ENCODE data around the gene POU4F3. TPM values are rescaled to one million over a fixed set of nuclear protein-coding genes. Genes with fewer than 3 reads are reported as not detected.
"Not testable (repeated sequence)": the region's sequence is repeated elsewhere in the genome, so short reads cannot be mapped to it uniquely, and the experiment has no call there.

The POU4F3 gene
- total RNA-seq, result under 1 TPM in 1 of 4 donors, not detected in 3; 0.19 TPM

- H3K27me3 ChIP-seq, result peaks cover 98% of the 10 kb centered on the region
- DNase-seq (ENCODE audit: low spot score in 2 of 2), result no peak
- TF ChIP-seq POLR2A (IDR thresholded peaks at IDR 0.05) (no peak), EP300 (IDR thresholded peaks at IDR 0.05) (no peak), POLR2AphosphoS5 (IDR thresholded peaks at IDR 0.05) (no peak), CTCF (IDR thresholded peaks at IDR 0.05) (no peak)
These were observed at the start of gene POU4F3 for GRCh38 chr5:146338774-146339714. Gene POU4F3 (plus strand): TSS chr5:146338839. CDS start chr5:146339113, 274 bp downstream.

GRCh38 chr5:146290318-146290717 is 48.3 kb upstream of the POU4F3 start:
- Histone ChIP-seq H3K27ac (no peak overlapping the region), H3K36me3 (peaks cover 21% of the 10 kb centered on the region), H3K27me3 (no peaks in the 10 kb centered on the region), H3K9me3 (no peaks in the 10 kb centered on the region), H3K4me1 (no peaks in the 10 kb centered on the region), H3K4me3 (no peak overlapping the region)
- 98% methylated on average over 2 of the region's 2 CpGs for WGBS
- TF ChIP-seq POLR2A (IDR thresholded peaks at IDR 0.05) (no peak), POLR2AphosphoS5 (IDR thresholded peaks at IDR 0.05) (no peak), EP300 (IDR thresholded peaks at IDR 0.05) (no peak), CTCF (IDR thresholded peaks at IDR 0.05) (no peak)
- DNase-seq (ENCODE audit: low spot score in 2 of 2), result no peak

More at GRCh38 chr5:146338774-146339714, at the start of gene POU4F3:
- Histone ChIP-seq H3K27ac (no peak within 1 kb of the TSS), H3K9me3 (no peaks in the 10 kb centered on the region), H3K4me3 (no peak within 1 kb of the TSS), H3K36me3 (no peaks in the 10 kb centered on the region), H3K4me1 (peaks cover 5% of the 10 kb centered on the region)
- WGBS, result 4% methylated on average over 38 of the region's 70 CpGs

- H3K4me1 ChIP-seq, result no peaks in the 10 kb centered on the region
- no peak for DNase-seq (ENCODE audit: low spot score in 2 of 2)
- 22% methylated on average over 5 of the region's 5 CpGs for WGBS
- H3K4me3 ChIP-seq, result no peak overlapping the region
- H3K27ac ChIP-seq, result no peak overlapping the region
- H3K9me3 ChIP-seq, result no peaks in the 10 kb centered on the region
- H3K36me3 ChIP-seq, result peaks cover 11% of the 10 kb centered on the region
- no peaks in the 10 kb centered on the region for H3K27me3 ChIP-seq
- TF ChIP-seq POLR2A (IDR thresholded peaks at IDR 0.05), result no peak
- TF ChIP-seq CTCF (IDR thresholded peaks at IDR 0.05), result peak; percentile 17 to 40
These were observed 47.1 kb upstream of the POU4F3 start for GRCh38 chr5:146291421-146292074.

GRCh38 chr5:146296245-146296644 is 42.4 kb upstream of the POU4F3 start:
- Histone ChIP-seq H3K4me3 (no peak overlapping the region), H3K9me3 (no peaks in the 10 kb centered on the region), H3K4me1 (no peaks in the 10 kb centered on the region), H3K36me3 (no peaks in the 10 kb centered on the region), H3K27ac (no peak overlapping the region), H3K27me3 (no peaks in the 10 kb centered on the region)
- DNase-seq (ENCODE audit: low spot score in 2 of 2), result no peak
- TF ChIP-seq CTCF (IDR thresholded peaks at IDR 0.05), result no peak
- no peak for TF ChIP-seq POLR2A (IDR thresholded peaks at IDR 0.05)
- no peak for TF ChIP-seq POLR2AphosphoS5 (IDR thresholded peaks at IDR 0.05)
- TF ChIP-seq EP300 (IDR thresholded peaks at IDR 0.05), result no peak
- 78% methylated on average over 7 of the region's 7 CpGs for WGBS

GRCh38 chr5:146298920-146299319 is 39.7 kb upstream of the POU4F3 start:
- H3K27me3 ChIP-seq; H3K36me3 ChIP-seq; H3K4me3 ChIP-seq; H3K9me3 ChIP-seq; H3K27ac ChIP-seq; DNase-seq (ENCODE audit: low spot score in 2 of 2); H3K4me1 ChIP-seq: not testable (repeated sequence)
- 97% methylated on average over 3 of the region's 3 CpGs for WGBS
